SH-SY5Y (cell line): ENCODE results near the gene MAL.

ENCODE experiments used
- GATA2 ChIP-seq: IDR thresholded peaks from 2 replicates; pipeline ENCODE4 v1.6.1; 2011; ENCODE audit warnings: mild to moderate bottlenecking, low read depth, low read length
- GATA3 ChIP-seq: IDR thresholded peaks from 2 replicates; pipeline ENCODE4 v1.6.1; 2011; ENCODE audit warnings: low read depth, mild to moderate bottlenecking, low read length, moderate library complexity

The MAL gene

GRCh38 chr2:95017836-95018235 is 7.7 kb upstream of the MAL start:
- TF ChIP-seq GATA3 = no peak
- no peak for TF ChIP-seq GATA2

- TF ChIP-seq GATA2 = no peak
- no peak for TF ChIP-seq GATA3
Observed at GRCh38 chr2:95018301-95018700, 7.2 kb upstream of the MAL start.

- TF ChIP-seq GATA3 (no peak), GATA2 (no peak)
Observed at GRCh38 chr2:95018861-95019550, 6.5 kb upstream of the MAL start.

- no peak for TF ChIP-seq GATA2
- no peak for TF ChIP-seq GATA3
Observed at GRCh38 chr2:95019572-95019971, 5.9 kb upstream of the MAL start.

- TF ChIP-seq GATA3 = no peak
- no peak for TF ChIP-seq GATA2
Observed at GRCh38 chr2:95020275-95021022, 5.1 kb upstream of the MAL start.

GRCh38 chr2:95021023-95021416 is 4.5 kb upstream of the MAL start:
- TF ChIP-seq GATA2 = no peak
- TF ChIP-seq GATA3 = no peak

- no peak for TF ChIP-seq GATA3
- no peak for TF ChIP-seq GATA2
Observed at GRCh38 chr2:95021847-95022246, 3.7 kb upstream of the MAL start.

- TF ChIP-seq GATA2 (no peak), GATA3 (no peak)
Observed at GRCh38 chr2:95022309-95023221, 2.9 kb upstream of the MAL start.

GRCh38 chr2:95023222-95023597 is 2.3 kb upstream of the MAL start:
- TF ChIP-seq GATA2 (no peak), GATA3 (no peak)

- TF ChIP-seq GATA2 = no peak
- no peak for TF ChIP-seq GATA3
Observed at GRCh38 chr2:95024371-95024770, 1.1 kb upstream of the MAL start.

GRCh38 chr2:95024960-95025405 is 525 bp upstream of the MAL start:
- TF ChIP-seq GATA2 (no peak), GATA3 (no peak)

- TF ChIP-seq GATA2 (no peak), GATA3 (no peak)
Observed at GRCh38 chr2:95026471-95027368, 1.2 kb downstream of the MAL start.

GRCh38 chr2:95027369-95027720 is 1.8 kb downstream of the MAL start:
- TF ChIP-seq GATA2 = no peak
- TF ChIP-seq GATA3 = no peak

- no peak for TF ChIP-seq GATA2
- TF ChIP-seq GATA3 = no peak
Observed at GRCh38 chr2:95029898-95030341, 4.4 kb downstream of the MAL start.
